ENCODE data around the gene CAPN3.

DNA sequence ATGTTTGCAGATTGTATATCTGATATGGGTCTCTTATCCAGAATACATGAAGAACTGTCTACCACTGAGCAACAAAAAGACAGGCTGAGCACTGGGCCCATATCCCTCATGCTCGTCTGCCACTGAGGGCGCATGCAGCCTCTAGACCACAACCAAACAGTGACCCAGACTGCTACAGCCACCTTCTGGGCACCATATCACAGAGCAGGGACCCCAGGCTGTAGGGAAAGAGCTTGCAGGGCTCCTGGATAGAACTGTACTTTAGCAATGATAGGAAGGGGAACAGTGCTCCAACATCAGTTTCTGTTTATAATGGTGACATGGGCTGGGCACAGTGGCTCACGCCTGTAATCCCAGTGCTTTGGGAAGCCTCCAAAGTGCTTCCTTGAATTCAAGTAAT lies 45.8 kb upstream of the CAPN3 start:
- TF ChIP-seq CTCF (IDR thresholded peaks at IDR 0.05) (no peak), POLR2AphosphoS5 (IDR thresholded peaks at IDR 0.05) (no peak)

Data from breast epithelium (tissue), 3 donors.